Left lung (tissue), 10 donors: ENCODE data around the gene SCIN. TPM values are rescaled to one million over a fixed set of nuclear protein-coding genes. Genes with fewer than 3 reads are reported as not detected.

ENCODE experiments used
- ATAC-seq: fragments of 200-7000 bp; cut with Tn5 transposase; one replicate; pipeline ENCODE4 v1.9.1; 2020; ENCODE audit warnings: moderate library complexity
- DNase-seq, 4 donors: peaks; one replicate each; pipeline ENCODE4 v3.0.0-alpha.2; 2013 to 2020
- H3K27ac ChIP-seq, 2 donors: fragments of 200-600 bp; sonication (generic) in 1 of 2; one replicate each; pipeline versions ENCODE4 v1.5.0 to v1.8.0; 2020 to 2021
- H3K27me3 ChIP-seq, 2 donors: fragments of 200-600 bp; sonication (generic) in 1 of 2; one replicate each; pipeline versions ENCODE4 v1.5.0 to v1.8.0; 2020 to 2021
- H3K36me3 ChIP-seq, 2 donors: fragments of 200-600 bp; sonication (generic) in 1 of 2; one replicate each; pipeline versions ENCODE4 v1.5.0 to v1.8.0; 2020 to 2021
- H3K4me1 ChIP-seq, 2 donors: fragments of 200-600 bp; one replicate each; pipeline ENCODE4 v1.8.0; 2021
- H3K4me3 ChIP-seq, 2 donors: fragments of 200-600 bp; sonication (generic) in 1 of 2; one replicate each; pipeline versions ENCODE4 v1.5.0 to v1.8.0; 2020 to 2021; ENCODE audit warnings: mild to moderate bottlenecking in 1 of 2
- H3K9me3 ChIP-seq, 2 donors: fragments of 200-600 bp; sonication (generic) in 1 of 2; one replicate each; pipeline versions ENCODE4 v1.5.0 to v1.8.0; 2020 to 2021
- intact Hi-C, 2 donors: fragments of 100-400 bp; cut with DNase I; formaldehyde crosslinking; loops; one replicate each; pipeline versions ENCODE4 v1.11.2 to v1.14.2; 2022
- polyA plus RNA-seq, 6 donors: library from polyadenylated mRNA; unstranded; fragments of 120-200 nt; gene quantifications; one replicate each; pipeline ENCODE4 v1.2.1, GENCODE V29; 2013; ENCODE audit not compliant: insufficient read length in 6 of 6
- total RNA-seq, 2 donors: library from RNA; stranded (reverse); fragmentation: NEBNext Ultra II Directional; extraction: Animal tissue kit (Norgen Biotek cat#: 25700); gene quantifications; one replicate each; pipeline ENCODE4 v1.2.1, GENCODE V29; 2021
- TF ChIP-seq, protein P1 (sequence below), 2 donors: fragments of 200-600 bp; sonication (generic) in 1 of 2; IDR thresholded peaks; one replicate each; pipeline versions ENCODE4 v1.5.0 to v1.8.0; 2021; ENCODE audit warnings: antibody characterized with exemption in 2 of 2
- donor health status: DM: no; HTN: yes; CAD: no.
- donor health status: DM: no; HTN: no; CAD: no.

The SCIN gene
- total and polyA plus RNA-seq, 8 donors, result 3.4 to 13.5 (median 8.0) TPM

DNA sequence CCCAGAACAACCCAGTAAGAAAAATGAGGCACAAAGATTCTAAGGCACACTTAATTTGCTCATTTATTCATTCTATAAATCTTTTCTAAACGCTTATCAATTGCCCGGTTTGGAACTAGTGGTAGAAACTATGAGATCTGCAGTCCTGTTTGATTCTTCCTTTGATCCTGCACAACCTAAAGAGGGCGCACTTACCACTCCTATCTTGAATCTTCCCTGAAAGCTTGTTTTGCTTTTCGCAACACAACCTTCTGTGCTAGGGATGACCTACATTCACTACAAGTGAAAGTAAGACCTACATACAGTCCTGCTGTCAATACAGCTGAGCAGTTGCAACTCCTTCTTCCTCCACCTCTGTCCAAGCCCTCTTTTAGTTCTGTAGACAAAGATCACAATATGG lies 104.3 kb downstream of the SCIN start:
- ATAC-seq, result peak; percentile 90
- H3K4me1 ChIP-seq, result peaks cover 4 to 15% of the 10 kb centered on the region in 2 donors
- TF ChIP-seq, protein P1, sequence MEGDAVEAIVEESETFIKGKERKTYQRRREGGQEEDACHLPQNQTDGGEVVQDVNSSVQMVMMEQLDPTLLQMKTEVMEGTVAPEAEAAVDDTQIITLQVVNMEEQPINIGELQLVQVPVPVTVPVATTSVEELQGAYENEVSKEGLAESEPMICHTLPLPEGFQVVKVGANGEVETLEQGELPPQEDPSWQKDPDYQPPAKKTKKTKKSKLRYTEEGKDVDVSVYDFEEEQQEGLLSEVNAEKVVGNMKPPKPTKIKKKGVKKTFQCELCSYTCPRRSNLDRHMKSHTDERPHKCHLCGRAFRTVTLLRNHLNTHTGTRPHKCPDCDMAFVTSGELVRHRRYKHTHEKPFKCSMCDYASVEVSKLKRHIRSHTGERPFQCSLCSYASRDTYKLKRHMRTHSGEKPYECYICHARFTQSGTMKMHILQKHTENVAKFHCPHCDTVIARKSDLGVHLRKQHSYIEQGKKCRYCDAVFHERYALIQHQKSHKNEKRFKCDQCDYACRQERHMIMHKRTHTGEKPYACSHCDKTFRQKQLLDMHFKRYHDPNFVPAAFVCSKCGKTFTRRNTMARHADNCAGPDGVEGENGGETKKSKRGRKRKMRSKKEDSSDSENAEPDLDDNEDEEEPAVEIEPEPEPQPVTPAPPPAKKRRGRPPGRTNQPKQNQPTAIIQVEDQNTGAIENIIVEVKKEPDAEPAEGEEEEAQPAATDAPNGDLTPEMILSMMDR (IDR thresholded peaks at IDR 0.05), result peak in 1 of 2 donors; percentile 22
- no peaks in the 10 kb centered on the region for H3K27me3 ChIP-seq
- H3K27ac ChIP-seq, result no peak overlapping the region
- no peak for DNase-seq
- intact Hi-C loops, result no loop called here
- H3K4me3 ChIP-seq, result no peak overlapping the region
- H3K36me3 ChIP-seq, result no peaks in the 10 kb centered on the region
- no peaks in the 10 kb centered on the region for H3K9me3 ChIP-seq

DNA sequence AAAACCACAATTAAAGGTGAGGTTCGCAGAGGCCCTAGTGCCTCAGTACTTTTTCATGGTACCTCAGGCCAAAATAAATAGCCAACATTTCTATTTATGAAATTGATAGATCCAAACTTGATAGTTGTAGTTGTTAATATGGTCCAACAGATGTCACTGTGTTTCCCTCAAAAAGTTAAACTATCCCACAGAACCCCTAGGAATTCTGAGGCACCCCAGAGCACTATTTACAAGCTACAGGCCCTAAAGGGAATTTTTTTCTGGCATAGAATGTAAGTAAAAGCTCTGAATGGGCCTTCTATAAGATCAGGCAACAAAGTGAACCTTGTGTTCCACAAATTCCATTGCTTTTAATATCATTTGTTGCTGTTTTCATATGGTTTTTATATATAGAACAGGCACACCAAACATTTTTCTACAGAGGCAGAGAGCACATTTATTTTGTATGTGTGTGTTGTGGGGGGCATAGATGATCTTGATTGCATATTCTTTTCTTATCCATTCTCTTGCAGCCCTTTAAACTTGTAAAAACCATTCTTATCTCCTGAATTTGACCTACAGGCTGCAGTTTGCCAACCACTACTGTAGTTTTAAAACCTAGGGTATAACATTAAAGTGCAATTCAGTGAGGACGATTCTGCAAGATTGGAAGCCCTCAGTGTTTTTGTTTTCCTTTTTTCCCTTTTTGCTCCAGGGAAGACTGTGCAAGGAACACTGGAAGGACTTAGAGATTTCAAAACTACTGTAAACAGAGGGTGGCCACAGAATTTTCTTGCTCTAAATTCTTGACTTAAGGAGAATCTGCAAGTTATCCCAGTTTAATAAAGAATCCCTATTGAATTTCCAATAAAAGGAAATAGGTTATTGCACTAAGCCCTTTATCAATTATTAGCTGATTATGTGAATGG lies 113.4 kb downstream of the SCIN start:
- Histone ChIP-seq H3K27ac (no peak overlapping the region), H3K36me3 (no peaks in the 10 kb centered on the region), H3K4me1 (peaks cover 7% of the 10 kb centered on the region in 2 donors), H3K27me3 (no peaks in the 10 kb centered on the region), H3K9me3 (no peaks in the 10 kb centered on the region), H3K4me3 (no peak overlapping the region)
- ATAC-seq, result no peak
- TF ChIP-seq, protein P1 (IDR thresholded peaks at IDR 0.05), result peak in 1 of 2 donors; percentile 12
- DNase-seq, result no peak
- intact Hi-C loops, result no loop called here

DNA sequence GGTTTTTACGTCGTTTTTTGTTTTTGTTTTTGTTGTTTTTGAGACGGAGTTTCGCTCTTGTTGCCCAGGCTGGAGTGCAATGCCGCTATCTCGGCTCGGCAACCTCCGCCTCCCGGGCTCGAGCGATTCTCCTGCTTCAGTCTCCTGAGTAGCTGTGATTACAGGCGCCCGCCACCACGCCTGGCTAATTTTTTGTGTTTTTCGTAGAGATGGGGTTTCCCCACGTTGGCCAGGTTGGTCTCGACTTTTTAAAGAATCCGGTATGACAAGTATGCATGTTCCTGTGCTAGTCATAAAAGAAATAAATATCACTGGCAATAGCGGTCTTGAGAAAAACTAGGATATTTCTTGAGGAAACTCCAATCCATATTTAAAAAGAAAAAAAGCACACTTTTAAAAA lies 114.2 kb downstream of the SCIN start:
- ATAC-seq (no peak), DNase-seq (peak in 1 of 4 donors; percentile 38)
- Histone ChIP-seq H3K4me3 (no peak overlapping the region), H3K27ac (no peak overlapping the region), H3K4me1 (peaks cover 7% of the 10 kb centered on the region in 2 donors), H3K9me3 (no peaks in the 10 kb centered on the region), H3K27me3 (no peaks in the 10 kb centered on the region), H3K36me3 (no peaks in the 10 kb centered on the region)
- TF ChIP-seq, protein P1 (IDR thresholded peaks at IDR 0.05), result no peak
- intact Hi-C loops, result no loop called here

DNA sequence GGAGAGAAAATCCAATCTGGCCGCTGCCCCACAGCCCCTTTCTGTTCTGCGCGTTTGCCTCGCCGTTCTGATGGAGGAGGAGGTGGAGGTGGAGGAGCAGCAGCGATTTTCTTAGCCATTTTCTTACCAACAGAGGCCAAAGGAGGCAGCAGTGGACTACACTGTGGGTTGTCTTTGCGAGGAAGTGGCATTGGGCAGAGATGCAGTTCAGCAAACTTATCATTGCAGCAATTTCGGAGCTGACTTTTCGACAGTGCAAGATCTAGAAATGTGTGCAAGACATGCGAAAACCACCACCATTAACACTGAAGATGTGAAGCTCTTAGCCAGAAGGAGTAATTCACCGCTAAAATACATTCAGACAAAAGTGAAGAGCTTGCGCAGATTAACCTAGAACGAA lies 115.0 kb downstream of the SCIN start:
- peaks cover 7 to 11% of the 10 kb centered on the region in 2 donors for H3K4me1 ChIP-seq
- peak overlapping the region in 1 of 2 donors; percentile 96 for H3K27ac ChIP-seq

More for the DNA sequence above, 115.0 kb downstream of the SCIN start:
- TF ChIP-seq, protein P1 (IDR thresholded peaks at IDR 0.05), result peak in 1 of 2 donors; percentile 24
- Histone ChIP-seq H3K27me3 (no peaks in the 10 kb centered on the region), H3K9me3 (no peaks in the 10 kb centered on the region), H3K4me3 (no peak overlapping the region), H3K36me3 (no peaks in the 10 kb centered on the region)
- DNase-seq (peak in 2 of 4 donors; percentile 33 to 45), ATAC-seq (no peak)
- intact Hi-C loops, result no loop called here
